ENCODE measurements around the gene ORM1.

Gene ORM1

GRCh38 chr9:114278881-114279570, 43.9 kb upstream of the ORM1 start:
- no peak overlapping the region for H3K4me3 ChIP-seq (ENCODE audit: low read depth, low read length)
- TF ChIP-seq, protein P1, sequence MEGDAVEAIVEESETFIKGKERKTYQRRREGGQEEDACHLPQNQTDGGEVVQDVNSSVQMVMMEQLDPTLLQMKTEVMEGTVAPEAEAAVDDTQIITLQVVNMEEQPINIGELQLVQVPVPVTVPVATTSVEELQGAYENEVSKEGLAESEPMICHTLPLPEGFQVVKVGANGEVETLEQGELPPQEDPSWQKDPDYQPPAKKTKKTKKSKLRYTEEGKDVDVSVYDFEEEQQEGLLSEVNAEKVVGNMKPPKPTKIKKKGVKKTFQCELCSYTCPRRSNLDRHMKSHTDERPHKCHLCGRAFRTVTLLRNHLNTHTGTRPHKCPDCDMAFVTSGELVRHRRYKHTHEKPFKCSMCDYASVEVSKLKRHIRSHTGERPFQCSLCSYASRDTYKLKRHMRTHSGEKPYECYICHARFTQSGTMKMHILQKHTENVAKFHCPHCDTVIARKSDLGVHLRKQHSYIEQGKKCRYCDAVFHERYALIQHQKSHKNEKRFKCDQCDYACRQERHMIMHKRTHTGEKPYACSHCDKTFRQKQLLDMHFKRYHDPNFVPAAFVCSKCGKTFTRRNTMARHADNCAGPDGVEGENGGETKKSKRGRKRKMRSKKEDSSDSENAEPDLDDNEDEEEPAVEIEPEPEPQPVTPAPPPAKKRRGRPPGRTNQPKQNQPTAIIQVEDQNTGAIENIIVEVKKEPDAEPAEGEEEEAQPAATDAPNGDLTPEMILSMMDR (IDR thresholded peaks at IDR 0.05; ENCODE audit: borderline replicate concordance, insufficient read depth, low read depth, low read length) = no peak

DNA sequence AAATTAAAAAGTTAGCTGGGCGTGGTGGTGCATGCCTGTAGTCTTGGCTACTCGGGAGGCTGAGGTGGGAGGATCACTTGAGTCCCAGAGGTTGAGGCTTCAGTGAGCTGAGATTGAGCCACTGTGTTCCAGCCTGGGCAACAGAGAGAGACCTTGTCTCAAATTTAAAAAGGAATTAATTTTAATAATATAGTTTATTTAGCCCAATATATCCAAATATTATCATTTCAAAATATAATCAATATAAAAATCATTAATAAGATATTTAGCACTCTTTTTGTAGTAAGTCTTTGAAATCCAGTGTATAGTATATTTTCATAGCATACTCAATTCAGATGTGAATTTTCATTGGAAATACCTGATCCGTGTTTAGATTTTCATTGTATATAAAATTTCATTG, 43.2 kb upstream of the ORM1 start:
- no peak overlapping the region for H3K4me3 ChIP-seq (ENCODE audit: low read depth, low read length)
- TF ChIP-seq, protein P1 (IDR thresholded peaks at IDR 0.05; ENCODE audit: borderline replicate concordance, insufficient read depth, low read depth, low read length) = no peak

- H3K4me3 ChIP-seq (ENCODE audit: low read depth, low read length) = no peak overlapping the region
- TF ChIP-seq, protein P1 (IDR thresholded peaks at IDR 0.05; ENCODE audit: borderline replicate concordance, insufficient read depth, low read depth, low read length) = no peak
Observed at GRCh38 chr9:114280636-114281472, 42.0 kb upstream of the ORM1 start.

DNA sequence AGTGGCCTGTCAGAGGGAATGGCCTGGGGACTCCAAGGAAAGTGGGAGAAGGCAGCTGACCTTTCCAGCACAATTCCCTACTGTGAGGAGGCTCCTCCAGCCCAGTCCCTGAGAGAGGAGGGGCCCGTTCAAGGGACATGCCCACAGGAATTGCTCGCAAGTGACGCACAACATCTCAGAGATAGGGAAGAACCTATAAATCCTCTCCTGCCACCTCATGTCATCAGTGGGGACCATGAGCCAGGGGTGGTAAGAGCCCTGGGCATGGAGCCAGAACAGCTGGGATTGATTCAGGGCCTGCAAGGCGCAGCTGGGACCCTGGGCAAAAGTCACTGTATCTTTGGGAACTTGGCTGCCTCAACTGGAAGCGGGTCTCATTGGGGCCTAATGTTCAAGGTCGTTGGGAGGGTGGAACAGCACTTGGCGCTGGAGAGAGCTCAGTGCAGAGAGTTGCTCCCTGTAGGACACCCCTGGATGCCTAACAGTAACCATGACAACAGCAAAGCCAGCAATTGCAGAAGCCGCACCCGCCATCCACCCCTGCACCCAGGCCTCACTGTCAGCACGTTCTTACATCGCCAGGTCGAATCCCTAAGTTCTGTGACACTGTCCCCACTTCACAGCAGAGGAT, 41.3 kb upstream of the ORM1 start:
- H3K4me3 ChIP-seq (ENCODE audit: low read depth, low read length) = no peak overlapping the region
- TF ChIP-seq, protein P1 (IDR thresholded peaks at IDR 0.05; ENCODE audit: borderline replicate concordance, insufficient read depth, low read depth, low read length) = no peak

DNA sequence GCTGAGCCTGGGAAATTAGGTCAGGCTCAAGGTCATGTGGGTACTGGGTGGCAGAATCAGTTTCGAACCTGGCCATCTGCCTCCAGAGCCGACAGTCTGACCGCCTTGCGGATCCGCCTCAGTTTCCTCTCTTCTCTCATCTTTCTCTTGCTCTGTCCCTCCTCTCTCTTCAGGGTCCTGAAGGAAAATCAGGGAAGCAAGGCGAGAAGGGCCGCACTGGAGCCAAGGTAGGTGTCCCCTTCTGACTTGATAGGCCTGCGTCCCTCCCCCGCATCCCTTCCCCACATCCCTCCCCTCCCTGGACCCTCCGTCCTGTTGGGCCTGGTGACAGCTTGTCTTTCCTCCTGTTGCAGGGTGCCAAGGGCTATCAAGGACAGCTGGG, 40.8 kb upstream of the ORM1 start:
- H3K4me3 ChIP-seq (ENCODE audit: low read depth, low read length) = no peak overlapping the region

DNA sequence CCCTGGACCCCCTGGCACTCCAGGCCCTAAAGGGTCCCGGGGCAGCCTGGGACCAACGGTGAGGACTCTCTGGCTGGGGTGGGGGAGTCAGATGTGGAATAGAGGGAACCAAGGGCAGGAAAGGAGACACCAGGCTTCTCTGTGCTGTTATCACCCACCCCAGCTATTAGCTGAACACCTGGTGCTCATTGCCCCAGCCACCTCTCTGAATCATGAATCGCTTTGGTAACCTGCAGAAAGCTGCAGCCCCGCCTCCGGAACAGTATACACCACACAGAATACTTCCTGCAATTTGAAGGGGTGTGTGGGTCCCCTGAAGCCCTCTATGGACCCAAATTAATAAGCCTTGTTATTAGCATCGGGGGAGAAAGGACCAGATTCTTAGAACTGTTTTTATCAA, 40.4 kb upstream of the ORM1 start:
- TF ChIP-seq, protein P1 (IDR thresholded peaks at IDR 0.05; ENCODE audit: borderline replicate concordance, insufficient read depth, low read depth, low read length) = no peak

More for the DNA sequence above, 40.8 kb upstream of the ORM1 start:
- TF ChIP-seq, protein P1 (IDR thresholded peaks at IDR 0.05; ENCODE audit: borderline replicate concordance, insufficient read depth, low read depth, low read length) = no peak

More for the DNA sequence above, 40.4 kb upstream of the ORM1 start:
- H3K4me3 ChIP-seq (ENCODE audit: low read depth, low read length) = no peak overlapping the region

Data from GM12875 (cell line).